Lower leg skin (tissue), 4 donors: Measurements from ENCODE around the gene HTR1B. TPM values are rescaled to one million over a fixed set of nuclear protein-coding genes. Genes with fewer than 3 reads are reported as not detected.

Experiments
- DNase-seq, 2 donors: peaks; one replicate each; pipeline ENCODE4 v3.0.0-alpha.2; 2019; ENCODE audit warnings: low spot score in 2 of 2
- H3K4me3 ChIP-seq: fragments of 200-600 bp; sonication (generic); 2 replicates; pipeline ENCODE4 v1.5.1; 2017; ENCODE audit warnings: mild to moderate bottlenecking, low read depth; ENCODE audit not compliant: poor library complexity, severe bottlenecking
- CTCF ChIP-seq, 3 donors: fragments of 450-650 bp; IDR thresholded peaks; one replicate each; pipeline ENCODE4 v1.5.1; 2016; ENCODE audit warnings: antibody characterized with exemption in 3 of 3, mild to moderate bottlenecking in 3 of 3, moderate library complexity in 2 of 3
- POLR2A ChIP-seq, 2 donors: fragments of 450-650 bp; IDR thresholded peaks; one replicate each; pipeline ENCODE4 v1.6.1; 2016 to 2017; ENCODE audit warnings: antibody characterized with exemption in 2 of 2, mild to moderate bottlenecking in 1 of 2, moderate library complexity in 1 of 2
- WGBS, 2 donors: methylation state at CpG; one replicate each; pipeline ENCODE4 v1.1.5; 2018; 5-methylcytosine and 5-hydroxymethylcytosine counted together
- intact Hi-C: fragments of 100-400 bp; cut with DNase I; formaldehyde crosslinking; loops from one replicate; pipeline ENCODE4 v1.15.0; 2023; ENCODE audit warnings: low total_unique reads
- total RNA-seq, 4 donors: library from RNA; depleted of rRNA; stranded (reverse); fragments of >200 nt; gene quantifications; one replicate each; pipeline ENCODE4 v1.1.0, GENCODE V29; 2016

Gene HTR1B
- total RNA-seq = under 1 TPM in 1 of 4 donors, not detected in 3; 0.39 TPM

- H3K4me3 ChIP-seq = no peak within 1 kb of the TSS
- TF ChIP-seq POLR2A (IDR thresholded peaks at IDR 0.05) (no peak), CTCF (IDR thresholded peaks at IDR 0.05) (no peak)
- WGBS, 2 donors = 2 to 4% methylated on average over 21 to 26 of the region's 31 CpGs
- peak in 1 of 2 donors; percentile 82 for DNase-seq
- intact Hi-C loops = no loop called here
These were observed at the start of gene HTR1B for GRCh38 chr6:77463308-77463860. Gene HTR1B, minus strand, starts transcription at chr6:77463491. Its CDS starts 88 bp downstream, at chr6:77463403.

GRCh38 chr6:77512554-77512953, 49.3 kb upstream of the HTR1B start:
- intact Hi-C loops = no loop called here
- H3K4me3 ChIP-seq = no peak overlapping the region
- DNase-seq = no peak
- no peak for TF ChIP-seq CTCF (IDR thresholded peaks at IDR 0.05)
- no peak for TF ChIP-seq POLR2A (IDR thresholded peaks at IDR 0.05)

- TF ChIP-seq POLR2A (IDR thresholded peaks at IDR 0.05) (no peak), CTCF (IDR thresholded peaks at IDR 0.05) (no peak)
- 74 to 77% methylated on average over 1 of the region's 1 CpG for WGBS, 2 donors
- intact Hi-C loops = no loop called here
- no peak for DNase-seq
- H3K4me3 ChIP-seq = no peak overlapping the region
These were observed 48.6 kb upstream of the HTR1B start for GRCh38 chr6:77511860-77512259.

- TF ChIP-seq POLR2A (IDR thresholded peaks at IDR 0.05) (no peak), CTCF (IDR thresholded peaks at IDR 0.05) (no peak)
- no peak for DNase-seq
- WGBS, 2 donors = 29 to 31% methylated on average over 1 of the region's 1 CpG
- intact Hi-C loops = no loop called here
- no peak overlapping the region for H3K4me3 ChIP-seq
These were observed 39.7 kb upstream of the HTR1B start for GRCh38 chr6:77502981-77503380.

GRCh38 chr6:77492530-77492929, 29.2 kb upstream of the HTR1B start:
- DNase-seq = no peak
- no peak overlapping the region for H3K4me3 ChIP-seq
- intact Hi-C loops = no loop called here
- WGBS, 2 donors = 45 to 59% methylated on average over 2 of the region's 2 CpGs
- no peak for TF ChIP-seq CTCF (IDR thresholded peaks at IDR 0.05)
- TF ChIP-seq POLR2A (IDR thresholded peaks at IDR 0.05) = no peak

- no peak for DNase-seq
- intact Hi-C loops = no loop called here
These were observed 24.6 kb upstream of the HTR1B start for GRCh38 chr6:77487808-77488425.

More at GRCh38 chr6:77487808-77488425, 24.6 kb upstream of the HTR1B start:
- 89 to 96% methylated on average over 1 of the region's 1 CpG for WGBS, 2 donors
- H3K4me3 ChIP-seq = no peak overlapping the region
- TF ChIP-seq POLR2A (IDR thresholded peaks at IDR 0.05) (no peak), CTCF (IDR thresholded peaks at IDR 0.05) (no peak)
